Left ventricle myocardium superior (tissue), 1 donor: Measurements from ENCODE around the gene C16orf74. TPM values are rescaled to one million over a fixed set of nuclear protein-coding genes. Genes with fewer than 3 reads are reported as not detected.
A peak's percentile ranks its signal among the peaks of the same experiment; 100 is the strongest.

Experiments
- ATAC-seq: fragments of 200-7000 bp; cut with Tn5 transposase; one replicate; pipeline ENCODE4 v1.9.1; 2020; ENCODE audit warnings: mild to moderate bottlenecking, moderate library complexity
- DNase-seq: peaks from one replicate; pipeline ENCODE4 v3.0.0-alpha.2; 2020
- intact Hi-C: fragments of 100-400 bp; cut with micrococcal nuclease; formaldehyde crosslinking; loops from one replicate; pipeline ENCODE4 v1.11.0; 2022
- microRNA-seq: library from miRNA; unstranded; fragments of <30 nt; microRNA quantifications from one replicate; pipeline ENCODE4 v1.2.0, GENCODE V29; 2020; ENCODE audit warnings: borderline number of aligned reads
- total RNA-seq: library from RNA; stranded (reverse); fragmentation: NEBNext Ultra II Directional; extraction: Animal tissue kit (Norgen Biotek cat#: 25700); gene quantifications from one replicate; pipeline ENCODE4 v1.2.1, GENCODE V29; 2021
- donor health status: DM: no; HTN: yes; CAD: no; lungs with severe emphysema.

C16orf74 gene
- total RNA-seq, 1 donor from 2014 or later, result 1.7 TPM

GRCh38 chr16:85664580-85665372, 86.1 kb downstream of the C16orf74 start:
- DNase-seq (no peak), ATAC-seq (no peak)
- intact Hi-C loops, result no loop called here

GRCh38 chr16:85663891-85664321, 87.0 kb downstream of the C16orf74 start:
- intact Hi-C loops, result no loop called here
- DNase-seq, result no peak
- ATAC-seq, result no peak

- ATAC-seq (no peak), DNase-seq (no peak)
- intact Hi-C loops, result no loop called here
Observed at GRCh38 chr16:85662976-85663830, 87.7 kb downstream of the C16orf74 start.

DNA sequence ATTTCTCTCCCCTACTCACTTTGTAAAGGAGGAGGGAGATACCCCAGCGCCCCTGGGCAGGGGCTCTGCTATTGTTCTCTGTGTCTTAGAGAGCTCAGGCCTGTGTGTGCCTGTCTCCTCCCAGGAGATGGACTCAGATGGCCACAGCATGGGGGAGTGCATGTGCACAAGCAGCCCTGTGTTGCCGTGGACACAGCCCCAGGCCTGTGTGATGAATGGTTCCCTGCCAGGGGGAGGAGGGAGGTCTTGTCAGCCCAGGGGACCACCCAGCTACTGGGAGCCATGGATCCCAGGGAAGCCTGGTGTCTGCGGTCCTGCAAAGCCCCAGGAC, 88.4 kb downstream of the C16orf74 start:
- ATAC-seq (no peak), DNase-seq (no peak)
- intact Hi-C loops, result no loop called here

DNA sequence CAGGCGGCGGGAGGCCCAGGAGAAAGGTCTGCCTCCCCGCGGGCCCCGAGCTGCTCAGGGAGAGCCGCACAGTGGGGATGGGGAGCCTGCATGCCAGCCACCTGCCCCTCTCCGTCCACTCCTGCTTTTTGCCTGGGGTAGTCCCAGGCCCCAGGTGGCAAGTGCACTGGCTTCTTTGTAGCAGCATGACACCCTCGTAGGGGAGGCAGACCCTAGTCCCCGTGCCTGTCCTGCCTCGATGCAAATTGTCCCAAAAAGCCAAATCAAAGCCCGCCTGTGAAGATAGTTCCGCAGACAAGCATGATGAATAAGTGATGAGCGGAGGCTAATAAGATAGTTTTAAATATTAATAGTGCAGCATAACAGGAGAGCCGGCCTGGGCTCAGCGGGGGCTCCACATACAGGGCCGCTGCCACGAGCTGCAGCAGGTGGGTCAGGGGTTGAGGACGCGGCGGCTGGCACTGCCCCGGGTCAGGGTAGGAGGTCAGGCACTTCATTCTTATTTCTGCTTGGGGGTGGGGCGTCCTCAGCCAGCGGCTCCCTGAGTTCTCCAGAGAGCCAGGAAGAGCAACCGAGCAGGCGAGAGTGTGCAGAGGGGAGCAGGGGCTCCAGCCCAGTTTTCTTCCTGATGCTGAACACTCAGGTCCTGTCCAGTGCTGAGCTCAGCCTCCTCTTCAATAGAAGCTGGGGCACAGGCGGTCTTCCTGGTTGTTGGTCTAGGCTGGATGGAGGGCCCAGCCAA, 89.0 kb downstream of the C16orf74 start:
- intact Hi-C loops, result no loop called here
- no peak for ATAC-seq
- DNase-seq, result no peak

- intact Hi-C loops, result no loop called here
- no peak for ATAC-seq
- no peak for DNase-seq
Observed at GRCh38 chr16:85660843-85661739, 89.8 kb downstream of the C16orf74 start.

DNA sequence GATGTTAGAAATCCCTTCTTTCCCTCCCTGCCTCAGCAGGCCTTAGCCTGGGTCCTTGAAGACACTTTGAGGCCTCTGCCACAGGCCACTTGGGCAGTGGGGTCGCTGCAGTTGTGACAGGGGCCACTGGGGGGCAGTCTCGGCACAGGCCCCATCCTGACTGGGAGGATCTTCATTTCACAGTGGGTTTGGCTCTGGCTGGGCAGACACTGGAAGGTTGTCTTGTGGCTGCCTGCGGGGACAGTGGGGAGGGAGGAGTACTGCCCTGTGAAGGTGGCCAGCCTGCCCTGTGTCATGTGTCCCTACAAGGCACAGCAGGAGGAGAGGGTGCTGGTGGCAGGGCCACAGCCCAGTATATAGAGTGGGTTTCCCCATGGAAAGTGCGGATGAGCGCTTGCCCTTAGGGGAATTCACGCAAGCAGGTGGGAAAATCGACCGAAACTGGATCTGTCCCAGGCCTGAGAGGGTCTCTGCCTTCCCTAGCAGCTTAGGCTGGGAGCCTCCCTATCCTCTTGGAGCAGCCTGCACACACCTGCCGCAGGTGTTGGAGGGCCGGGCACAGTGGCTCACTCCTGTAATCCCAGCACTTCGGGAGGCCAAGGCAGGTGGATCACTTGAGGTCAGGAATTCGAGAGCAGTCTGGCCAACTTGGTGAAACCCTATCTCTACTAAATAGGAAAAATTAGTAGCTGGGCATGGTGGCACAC, 90.9 kb downstream of the C16orf74 start:
- ATAC-seq, result peak; percentile 96
- intact Hi-C loops, result no loop called here
- DNase-seq, result peak; percentile 85

DNA sequence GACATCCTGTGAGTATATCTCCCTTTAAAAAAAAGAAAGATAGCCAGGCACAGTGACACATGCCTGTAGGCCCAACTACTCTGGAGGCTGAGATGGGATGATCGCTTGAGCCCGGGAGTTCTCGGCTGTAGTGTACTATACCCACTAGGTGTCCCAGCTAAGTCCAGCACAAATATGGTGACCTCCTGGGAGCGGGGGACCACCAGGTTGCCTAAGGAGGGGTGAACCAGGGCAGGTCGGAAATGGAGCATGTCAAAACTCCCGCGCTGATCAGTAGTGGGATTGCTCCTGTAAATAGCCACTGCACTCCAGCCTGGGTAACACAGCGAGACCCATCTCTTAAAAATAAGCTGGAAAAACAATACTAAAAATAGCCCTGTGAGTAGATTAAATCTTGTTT, 91.6 kb downstream of the C16orf74 start:
- DNase-seq (no peak), ATAC-seq (peak; percentile 25)
- intact Hi-C loops, result no loop called here

- ATAC-seq, result no peak
- intact Hi-C loops, result no loop called here
- DNase-seq, result no peak
Observed at GRCh38 chr16:85658504-85659326, 92.2 kb downstream of the C16orf74 start.

DNA sequence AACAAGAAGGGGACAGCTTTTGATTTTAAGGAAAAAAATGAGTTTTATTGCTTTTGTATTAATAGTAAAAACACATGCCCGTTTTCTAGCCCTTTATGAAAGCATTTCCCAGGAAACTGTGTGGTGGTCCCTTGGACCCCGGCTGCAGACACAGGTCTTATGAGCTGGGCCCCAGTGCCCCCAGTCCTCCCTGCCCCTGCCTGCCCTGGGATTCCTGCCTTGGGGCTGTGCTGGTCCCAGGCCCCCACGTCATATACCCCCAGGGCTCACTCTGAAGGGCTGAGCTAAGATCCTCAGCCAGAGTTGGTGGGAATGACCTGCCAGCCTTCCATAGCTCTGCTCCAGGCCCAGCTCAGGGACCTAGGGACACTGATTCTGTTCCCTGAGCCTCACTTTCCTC, 92.9 kb downstream of the C16orf74 start:
- DNase-seq (no peak), ATAC-seq (no peak)
- intact Hi-C loops, result no loop called here

Small RNAs within 50 kb of the gene (microRNA-seq; reads per million reads assigned to microRNA genes)
- not detected for gene MIR1910

Other genes starting within 250 kb of the C16orf74 start
- 40.4 TPM for gene GSE1, start 137.8 kb downstream of the C16orf74 start, total RNA-seq
- gene GINS2, start 62.1 kb downstream of the C16orf74 start, total RNA-seq, result 0.42 TPM
- 25.4 TPM for gene EMC8, start 48.4 kb upstream of the C16orf74 start, total RNA-seq
- gene COX4I1, start 48.6 kb upstream of the C16orf74 start, total RNA-seq, result 2,116 TPM
- 3.5 TPM for gene IRF8, start 148.1 kb upstream of the C16orf74 start, total RNA-seq